Neural cell (in vitro differentiated cells): ENCODE measurements around the gene PARK7. TPM values are rescaled to one million over a fixed set of nuclear protein-coding genes. Genes with fewer than 3 reads are reported as not detected.

Experiments used
- H2AFZ ChIP-seq: fragments of 200-600, 300-800 bp; sonication (generic), shearing (Covaris generic); 2 replicates; pipeline ENCODE4 v1.6.0; 2014; ENCODE audit warnings: low read depth, mild to moderate bottlenecking, antibody characterized with exemption, low read length, moderate library complexity
- H3F3A ChIP-seq: fragments of 200-600 bp; shearing (Covaris generic); 2 replicates; pipeline ENCODE4 v1.6.1; 2016; ENCODE audit warnings: mild to moderate bottlenecking, moderate library complexity, mixed read lengths, antibody characterized with exemption, low read length; ENCODE audit not compliant: insufficient read depth, poor library complexity, severe bottlenecking
- H3K27ac ChIP-seq: fragments of 200-600, 300-800 bp; sonication (generic), shearing (Covaris generic); 2 replicates; pipeline ENCODE4 v1.5.1; 2014; ENCODE audit warnings: mild to moderate bottlenecking, low read length, moderate library complexity
- H3K27me3 ChIP-seq: fragments of 300-800, 200-600 bp; sonication (generic), shearing (Covaris generic); 2 replicates; pipeline ENCODE4 v1.6.0; 2014; ENCODE audit warnings: mild to moderate bottlenecking, low read depth, low read length, moderate library complexity; ENCODE audit not compliant: insufficient read depth
- H3K36me3 ChIP-seq: fragments of 300-800, 200-600 bp; sonication (generic), shearing (Covaris generic); 2 replicates; pipeline ENCODE4 v1.5.1; 2014; ENCODE audit warnings: mild to moderate bottlenecking, antibody characterized with exemption, low read length, moderate library complexity; ENCODE audit not compliant: insufficient read depth
- H3K4me2 ChIP-seq: fragments of 300-800, 200-600 bp; sonication (generic), shearing (Covaris generic); 2 replicates; pipeline ENCODE4 v1.6.0; 2014; ENCODE audit warnings: mild to moderate bottlenecking, low read length
- H3K4me3 ChIP-seq: fragments of 300-800, 200-600 bp; sonication (generic), shearing (Covaris generic); 2 replicates; pipeline ENCODE4 v1.5.1; 2014; ENCODE audit warnings: mild to moderate bottlenecking, low read length, moderate library complexity
- H3K79me2 ChIP-seq: fragments of 200-600 bp; shearing (Covaris generic); replicated peaks from 2 replicates; pipeline ENCODE4 v1.6.0; 2014; ENCODE audit warnings: mild to moderate bottlenecking, low read length, moderate library complexity; ENCODE audit not compliant: insufficient read depth
- H3K9ac ChIP-seq: fragments of 300-800, 200-600 bp; sonication (generic), shearing (Covaris generic); 2 replicates; pipeline ENCODE4 v1.6.1; 2016; ENCODE audit warnings: mild to moderate bottlenecking, low read length, mixed read lengths
- H3K9me2 ChIP-seq: fragments of 200-600 bp; shearing (Covaris generic); 2 replicates; pipeline ENCODE4 v1.6.1; 2016; ENCODE audit warnings: mild to moderate bottlenecking, low read length, mixed read lengths; ENCODE audit not compliant: insufficient read depth
- H3K9me3 ChIP-seq: fragments of 200-600, 300-800 bp; sonication (generic), shearing (Covaris generic); 2 replicates; pipeline ENCODE4 v1.6.1; 2016; ENCODE audit warnings: mild to moderate bottlenecking, mixed run types, low read length, moderate library complexity, mixed read lengths
- H4K20me1 ChIP-seq: fragments of 200-600 bp; shearing (Covaris generic); 2 replicates; pipeline ENCODE4 v1.6.1; 2016; ENCODE audit warnings: mild to moderate bottlenecking, mixed run types; ENCODE audit not compliant: insufficient read depth
- CTCF ChIP-seq: fragments of 450-650 bp; IDR thresholded peaks from 2 replicates; pipeline ENCODE4 v1.5.1; 2014; ENCODE audit warnings: antibody characterized with exemption, mild to moderate bottlenecking, moderate library complexity; ENCODE audit not compliant: poor library complexity, severe bottlenecking
- EP300 ChIP-seq: fragments of 450-650 bp; conservative IDR thresholded peaks from 2 replicates; pipeline ENCODE4 v1.6.1; 2014; ENCODE audit warnings: antibody characterized with exemption, mild to moderate bottlenecking, moderate library complexity; ENCODE audit not compliant: poor library complexity, severe bottlenecking
- EZH2 ChIP-seq: fragments of 200-600, 300-800 bp; shearing (Covaris generic), sonication (generic); IDR thresholded peaks from 2 replicates; pipeline ENCODE4 v1.6.1; 2014; ENCODE audit warnings: antibody characterized with exemption, low read length, borderline replicate concordance, mild to moderate bottlenecking; ENCODE audit not compliant: insufficient read depth, poor library complexity, severe bottlenecking
- MXI1 ChIP-seq: fragments of 450-650 bp; conservative IDR thresholded peaks from 2 replicates; pipeline ENCODE4 v1.6.1; 2014; ENCODE audit warnings: antibody characterized with exemption, mild to moderate bottlenecking; ENCODE audit not compliant: poor library complexity, severe bottlenecking
- POLR2AphosphoS5 ChIP-seq: IDR thresholded peaks from 2 replicates; pipeline ENCODE4 v1.6.1; 2012
- RAD21 ChIP-seq: fragments of 450-650 bp; conservative IDR thresholded peaks from 2 replicates; pipeline ENCODE4 v1.6.1; 2014; ENCODE audit warnings: antibody characterized with exemption, mild to moderate bottlenecking, moderate library complexity
- REST ChIP-seq: IDR thresholded peaks from 2 replicates; pipeline ENCODE4 v1.6.1; 2012; ENCODE audit warnings: borderline replicate concordance
- SMC3 ChIP-seq: fragments of 450-650 bp; conservative IDR thresholded peaks from 2 replicates; pipeline ENCODE4 v1.6.1; 2014; ENCODE audit warnings: antibody characterized with exemption, mild to moderate bottlenecking, moderate library complexity; ENCODE audit not compliant: poor library complexity
- TAF1 ChIP-seq: IDR thresholded peaks from 2 replicates; pipeline ENCODE4 v1.6.1; 2012; ENCODE audit warnings: low read depth
- polyA plus RNA-seq: library from polyadenylated mRNA; depleted of rRNA; stranded (reverse); fragments of >200 nt; gene quantifications from 2 replicates; pipeline ENCODE4 v1.2.3, GENCODE V29; 2014

Gene PARK7
- polyA plus RNA-seq, 1 donor from 2014 or later = 378 TPM

- no peak for TF ChIP-seq SMC3
- no peak for TF ChIP-seq REST
- no peak for TF ChIP-seq EP300
- TF ChIP-seq RAD21 = no peak
- TF ChIP-seq POLR2AphosphoS5 = no peak
- no peak for TF ChIP-seq EZH2
- TF ChIP-seq CTCF = no peak
- no peak for TF ChIP-seq MXI1
- no peak for TF ChIP-seq TAF1
- H3K27ac ChIP-seq = no peak overlapping the region
- H3K79me2 ChIP-seq = no peaks in the 10 kb centered on the region
- no peaks in the 10 kb centered on the region for H3K36me3 ChIP-seq
- H3K9ac ChIP-seq = no peak overlapping the region
- no peak overlapping the region for H3K4me2 ChIP-seq
- H3K27me3 ChIP-seq = no peaks in the 10 kb centered on the region
- no peak overlapping the region for H3K4me3 ChIP-seq
- H3F3A ChIP-seq = no peaks in the 10 kb centered on the region
- no peaks in the 10 kb centered on the region for H3K9me3 ChIP-seq
- no peaks in the 10 kb centered on the region for H3K9me2 ChIP-seq
- H2AFZ ChIP-seq = no peak overlapping the region
- no peaks in the 10 kb centered on the region for H4K20me1 ChIP-seq
Observed at GRCh38 chr1:7988576-7988975, 27.1 kb downstream of the PARK7 start.

GRCh38 chr1:7989762-7990428 lies 28.4 kb downstream of the PARK7 start:
- TF ChIP-seq EP300 = no peak
- TF ChIP-seq SMC3 = no peak
- TF ChIP-seq EZH2 = no peak
- no peak for TF ChIP-seq TAF1
- TF ChIP-seq CTCF = no peak
- no peak for TF ChIP-seq POLR2AphosphoS5
- TF ChIP-seq MXI1 = no peak
- TF ChIP-seq RAD21 = no peak
- no peak for TF ChIP-seq REST
- Histone ChIP-seq H3K9me2 (no peaks in the 10 kb centered on the region), H3K36me3 (no peaks in the 10 kb centered on the region), H3K27ac (no peak overlapping the region), H3K79me2 (no peaks in the 10 kb centered on the region), H3K9ac (no peak overlapping the region), H3K9me3 (no peaks in the 10 kb centered on the region), H3K27me3 (no peaks in the 10 kb centered on the region), H3F3A (no peaks in the 10 kb centered on the region), H3K4me3 (no peak overlapping the region), H2AFZ (no peak overlapping the region), H4K20me1 (no peaks in the 10 kb centered on the region), H3K4me2 (no peak overlapping the region)
